ENCODE measurements around the gene CAD.

DNA sequence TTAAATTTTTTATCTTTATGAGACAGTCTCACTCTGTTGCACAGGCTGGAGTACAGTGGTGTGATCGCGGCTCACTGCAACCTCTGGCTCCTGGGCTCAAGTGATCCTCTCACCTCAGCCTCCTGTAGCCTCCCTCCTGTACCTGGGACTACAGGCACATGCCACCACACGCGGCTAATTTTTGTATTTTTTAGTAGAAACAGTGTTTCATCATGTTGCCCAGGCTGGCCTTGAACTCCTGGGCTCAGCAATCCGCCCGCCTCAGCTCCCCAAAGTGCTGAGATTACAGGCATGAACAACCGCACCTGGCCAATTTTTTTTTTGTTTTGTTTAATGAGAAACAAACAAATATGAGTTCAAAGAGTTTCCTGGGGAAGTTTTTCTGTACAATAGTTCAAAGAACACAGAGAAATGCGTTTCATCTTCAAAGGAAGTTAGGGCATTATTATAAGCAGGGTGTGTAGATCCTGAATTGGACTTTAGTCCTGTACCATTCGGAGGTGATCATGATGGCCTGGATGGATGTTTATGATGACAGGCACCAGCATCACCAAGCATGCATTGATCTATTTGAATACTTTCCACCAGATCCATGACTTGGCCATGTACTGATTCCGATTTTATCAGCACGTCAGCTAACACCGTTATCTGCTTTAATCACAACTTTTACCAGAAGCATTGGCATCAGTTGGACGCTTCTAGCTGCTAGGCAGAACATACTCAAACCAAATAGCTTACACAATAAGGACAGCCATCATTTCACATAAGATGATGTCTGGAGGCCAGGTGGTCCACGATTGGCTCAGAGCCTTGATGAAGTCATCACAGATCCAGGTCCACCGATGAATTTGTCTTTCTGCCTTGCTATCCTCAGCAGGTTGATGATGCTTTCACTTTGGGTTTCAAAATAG lies 39.5 kb upstream of the CAD start:
- TF ChIP-seq, protein P1, sequence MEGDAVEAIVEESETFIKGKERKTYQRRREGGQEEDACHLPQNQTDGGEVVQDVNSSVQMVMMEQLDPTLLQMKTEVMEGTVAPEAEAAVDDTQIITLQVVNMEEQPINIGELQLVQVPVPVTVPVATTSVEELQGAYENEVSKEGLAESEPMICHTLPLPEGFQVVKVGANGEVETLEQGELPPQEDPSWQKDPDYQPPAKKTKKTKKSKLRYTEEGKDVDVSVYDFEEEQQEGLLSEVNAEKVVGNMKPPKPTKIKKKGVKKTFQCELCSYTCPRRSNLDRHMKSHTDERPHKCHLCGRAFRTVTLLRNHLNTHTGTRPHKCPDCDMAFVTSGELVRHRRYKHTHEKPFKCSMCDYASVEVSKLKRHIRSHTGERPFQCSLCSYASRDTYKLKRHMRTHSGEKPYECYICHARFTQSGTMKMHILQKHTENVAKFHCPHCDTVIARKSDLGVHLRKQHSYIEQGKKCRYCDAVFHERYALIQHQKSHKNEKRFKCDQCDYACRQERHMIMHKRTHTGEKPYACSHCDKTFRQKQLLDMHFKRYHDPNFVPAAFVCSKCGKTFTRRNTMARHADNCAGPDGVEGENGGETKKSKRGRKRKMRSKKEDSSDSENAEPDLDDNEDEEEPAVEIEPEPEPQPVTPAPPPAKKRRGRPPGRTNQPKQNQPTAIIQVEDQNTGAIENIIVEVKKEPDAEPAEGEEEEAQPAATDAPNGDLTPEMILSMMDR (IDR thresholded peaks at IDR 0.05) = no peak
- TF ChIP-seq EZH2 (IDR thresholded peaks at IDR 0.05; ENCODE audit: borderline replicate concordance, insufficient read depth, low read depth, low read length, poor library complexity, severe bottlenecking) = no peak

Measured in B cell (primary cell).